D721Med (cell line): ENCODE measurements around the gene FMNL1.

ENCODE experiments used
- DNase-seq: peaks from one replicate; pipeline ENCODE4 v3.0.0; 2011; ENCODE audit warnings: low spot score; ENCODE audit not compliant: insufficient read length
- FAIRE-seq: peaks from 2 replicates; lab custom pipeline; 2011; peaks lifted over from hg19 to GRCh38; lab: Jason Lieb, UNC
- TF ChIP-seq, protein P1 (sequence below): IDR thresholded peaks from 2 replicates; pipeline ENCODE4 v1.5.1; 2012; ENCODE audit warnings: mild to moderate bottlenecking, control low read depth; ENCODE audit not compliant: insufficient read depth; ENCODE audit errors: missing control alignments

FMNL1 gene

DNA sequence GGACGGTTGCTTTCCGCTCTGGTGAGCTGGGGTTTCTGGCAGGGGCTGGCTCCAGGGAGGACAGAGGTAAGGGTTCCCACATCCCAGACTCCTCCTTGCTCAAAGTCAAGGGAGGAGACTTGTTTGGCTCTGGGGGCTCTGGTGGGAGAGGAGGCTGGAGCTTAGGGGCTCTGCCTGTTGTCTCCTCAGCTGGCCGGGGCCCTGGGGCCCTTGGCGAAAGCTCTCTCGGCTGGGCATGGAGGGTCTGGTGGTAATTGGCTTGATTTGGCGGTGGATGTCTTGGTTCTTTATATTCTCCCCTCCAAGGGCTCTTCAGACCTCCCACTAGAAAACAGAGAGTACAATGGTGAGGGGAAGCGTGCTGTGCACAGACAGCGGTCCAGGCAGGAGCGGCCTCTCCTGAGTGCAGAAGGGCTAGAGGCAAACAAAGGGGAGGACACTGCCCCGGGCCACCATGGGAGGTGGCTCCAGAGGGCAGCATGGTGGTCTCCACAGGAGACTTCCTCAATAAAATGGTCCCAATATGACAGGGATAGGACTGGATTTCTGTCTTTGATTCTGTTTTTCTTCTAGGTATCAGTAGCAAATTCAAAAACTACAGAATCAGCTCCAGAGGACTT lies 45.9 kb downstream of the FMNL1 start:
- FAIRE-seq, result no peak
- TF ChIP-seq, protein P1, sequence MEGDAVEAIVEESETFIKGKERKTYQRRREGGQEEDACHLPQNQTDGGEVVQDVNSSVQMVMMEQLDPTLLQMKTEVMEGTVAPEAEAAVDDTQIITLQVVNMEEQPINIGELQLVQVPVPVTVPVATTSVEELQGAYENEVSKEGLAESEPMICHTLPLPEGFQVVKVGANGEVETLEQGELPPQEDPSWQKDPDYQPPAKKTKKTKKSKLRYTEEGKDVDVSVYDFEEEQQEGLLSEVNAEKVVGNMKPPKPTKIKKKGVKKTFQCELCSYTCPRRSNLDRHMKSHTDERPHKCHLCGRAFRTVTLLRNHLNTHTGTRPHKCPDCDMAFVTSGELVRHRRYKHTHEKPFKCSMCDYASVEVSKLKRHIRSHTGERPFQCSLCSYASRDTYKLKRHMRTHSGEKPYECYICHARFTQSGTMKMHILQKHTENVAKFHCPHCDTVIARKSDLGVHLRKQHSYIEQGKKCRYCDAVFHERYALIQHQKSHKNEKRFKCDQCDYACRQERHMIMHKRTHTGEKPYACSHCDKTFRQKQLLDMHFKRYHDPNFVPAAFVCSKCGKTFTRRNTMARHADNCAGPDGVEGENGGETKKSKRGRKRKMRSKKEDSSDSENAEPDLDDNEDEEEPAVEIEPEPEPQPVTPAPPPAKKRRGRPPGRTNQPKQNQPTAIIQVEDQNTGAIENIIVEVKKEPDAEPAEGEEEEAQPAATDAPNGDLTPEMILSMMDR, result no peak
- DNase-seq, result no peak

DNA sequence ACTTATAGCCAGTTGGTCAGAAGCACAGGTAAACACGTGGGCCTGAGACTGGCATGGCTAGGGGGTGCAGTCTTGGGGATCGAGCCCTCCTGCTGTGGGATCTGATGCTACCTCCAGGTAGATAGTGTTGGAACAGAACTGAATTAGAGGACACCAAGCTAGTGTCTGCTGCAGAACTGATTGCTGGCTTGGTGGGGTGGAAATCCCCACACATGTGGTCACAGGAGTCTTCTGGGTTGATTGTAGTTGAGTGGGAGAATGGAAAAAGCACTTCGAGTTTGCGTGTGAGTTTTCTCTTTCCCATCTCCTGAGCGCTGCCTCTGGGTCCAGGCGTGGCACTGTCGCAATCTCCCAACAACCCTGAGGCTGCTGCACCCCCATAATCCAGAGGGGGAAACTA lies 48.2 kb downstream of the FMNL1 start:
- DNase-seq, result no peak
- no peak for FAIRE-seq
- TF ChIP-seq, protein P1, result no peak

DNA sequence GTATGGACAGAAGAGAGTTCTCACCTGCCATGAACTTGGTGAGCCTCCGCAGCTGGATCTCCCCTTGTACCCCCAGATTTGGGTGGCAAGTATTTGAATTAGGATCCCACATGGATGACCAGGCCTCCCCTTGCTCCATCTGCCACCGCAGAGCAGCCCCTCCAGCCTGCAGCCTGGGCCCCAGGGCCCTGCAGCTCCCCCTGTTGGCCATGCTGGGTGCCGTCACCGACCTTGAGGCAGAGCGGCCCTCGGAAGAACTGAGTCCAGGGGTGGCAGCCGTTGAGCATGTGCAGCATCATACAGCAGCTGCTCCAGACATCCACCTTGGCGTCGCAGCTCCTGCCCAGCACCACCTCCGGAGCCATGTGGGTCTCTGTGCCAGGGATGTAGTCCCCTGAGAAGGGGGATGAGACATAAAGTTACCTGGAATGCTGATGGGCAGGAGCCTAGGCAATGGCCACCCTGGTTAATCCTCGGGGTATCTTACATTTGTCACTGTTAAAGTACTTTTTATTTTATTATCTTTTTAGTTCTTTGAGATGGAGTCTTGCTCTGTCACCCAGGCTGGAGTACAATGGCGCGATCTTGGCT lies 49.2 kb downstream of the FMNL1 start:
- no peak for FAIRE-seq
- peak; percentile 52 for DNase-seq

DNA sequence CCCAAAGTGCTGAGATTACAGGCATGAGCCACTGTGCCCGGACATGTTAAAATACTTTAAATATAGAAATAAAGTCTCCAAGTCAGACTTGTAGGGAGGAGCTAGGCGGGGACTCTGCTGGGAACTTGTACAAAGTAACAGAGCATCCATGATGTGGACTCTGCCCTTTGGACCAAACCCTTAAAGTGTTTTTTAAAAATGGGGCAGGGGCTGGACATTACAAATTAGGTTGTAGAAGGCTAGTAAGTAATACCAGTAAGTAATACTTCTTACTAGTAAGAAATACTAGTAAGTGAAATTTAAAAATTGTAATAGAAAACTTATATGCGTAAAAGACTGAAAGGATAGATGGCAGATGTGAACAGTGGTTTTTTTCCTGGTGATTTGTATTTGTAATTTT lies 49.9 kb downstream of the FMNL1 start:
- TF ChIP-seq, protein P1, result no peak
- DNase-seq (no peak), FAIRE-seq (no peak)

More for the DNA sequence above, 49.2 kb downstream of the FMNL1 start:
- TF ChIP-seq, protein P1, result peak; percentile 53

DNA sequence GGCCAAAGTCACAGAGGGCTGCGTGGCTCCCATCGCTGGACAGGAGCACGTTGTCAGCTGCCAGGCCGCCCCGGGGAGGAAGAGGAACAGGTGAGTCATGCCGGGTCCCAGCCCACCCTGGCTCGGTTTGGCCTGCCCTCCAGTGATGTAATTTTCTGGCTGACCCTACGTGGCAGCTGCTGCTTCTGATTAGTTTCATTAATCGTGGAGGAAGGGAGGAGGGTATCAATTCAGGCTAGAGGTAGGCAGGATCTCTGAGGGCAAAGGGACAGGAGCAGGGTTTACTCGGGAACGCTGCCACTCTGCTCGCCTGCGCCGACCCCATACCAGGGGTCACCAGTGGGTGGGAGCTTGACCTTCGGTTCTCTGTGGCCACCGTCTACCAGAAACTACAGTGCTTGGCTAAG lies 51.9 kb downstream of the FMNL1 start:
- DNase-seq (no peak), FAIRE-seq (no peak)
- TF ChIP-seq, protein P1, result no peak

DNA sequence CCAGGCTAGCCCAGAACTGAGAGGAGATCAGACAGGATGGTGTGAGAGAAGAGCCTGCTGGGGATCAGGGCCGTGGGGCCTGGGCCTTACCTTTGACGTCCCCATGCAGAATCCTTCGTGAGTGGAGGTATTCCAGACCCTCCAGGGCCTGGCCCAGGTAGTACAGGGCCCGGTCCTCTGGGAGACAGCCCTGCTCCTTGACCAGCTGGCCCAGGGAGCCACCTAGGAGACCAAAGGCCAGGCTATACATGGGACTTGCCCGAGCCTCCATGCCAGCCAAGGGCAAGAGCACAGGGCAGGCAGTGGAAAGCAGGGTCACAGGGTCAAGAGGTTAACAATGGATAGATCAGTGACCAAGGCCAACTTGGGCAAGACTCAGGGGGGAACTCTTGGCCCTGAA lies 52.3 kb downstream of the FMNL1 start:
- FAIRE-seq (no peak), DNase-seq (no peak)
- TF ChIP-seq, protein P1, result no peak

DNA sequence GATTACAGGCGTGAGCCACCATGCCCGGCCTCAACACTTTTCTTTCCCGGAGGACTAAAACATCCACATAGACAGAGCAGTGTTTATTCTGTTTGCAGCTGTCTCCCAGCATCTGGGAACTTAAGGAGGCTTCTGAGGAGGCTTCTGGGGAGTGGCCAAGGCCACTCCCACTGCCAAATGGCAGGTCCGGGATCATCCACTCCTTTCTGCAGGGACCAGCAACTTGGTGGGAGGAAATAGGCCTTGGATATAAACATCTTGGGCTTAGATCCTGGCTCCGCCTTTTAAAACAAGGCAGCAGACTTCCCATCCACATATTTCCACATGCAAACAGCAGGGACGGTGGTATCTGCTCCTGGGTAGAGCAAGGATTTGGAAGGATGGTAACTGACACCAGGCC lies 54.3 kb downstream of the FMNL1 start:
- DNase-seq, result no peak
- FAIRE-seq, result no peak
- TF ChIP-seq, protein P1, result no peak
